Astrocyte of the spinal cord (primary cell): ENCODE results near the gene ZMAT2.
A peak's percentile ranks its signal among the peaks of the same experiment; 100 is the strongest.
"Not testable (repeated sequence)": the region's sequence is repeated elsewhere in the genome, so short reads cannot be mapped to it uniquely, and the experiment has no call there.

Source experiments
- DNase-seq: peaks from one replicate; pipeline ENCODE4 v3.0.0; 2011; ENCODE audit warnings: low read depth, low spot score
- H3K4me3 ChIP-seq: 2 replicates; pipeline ENCODE4 v1.5.1; 2011; ENCODE audit warnings: low read depth, mild to moderate bottlenecking, low read length, moderate library complexity
- CTCF ChIP-seq: IDR thresholded peaks from 2 replicates; pipeline ENCODE4 v1.5.1; 2012; ENCODE audit warnings: low read depth, mild to moderate bottlenecking, low read length, inconsistent platforms
- in situ Hi-C: cut with HindIII; loops from 2 replicates; pipeline ENCODE4 v1.10.0; 2017; ENCODE audit warnings: low sequenced_read_pairs

The ZMAT2 gene

DNA sequence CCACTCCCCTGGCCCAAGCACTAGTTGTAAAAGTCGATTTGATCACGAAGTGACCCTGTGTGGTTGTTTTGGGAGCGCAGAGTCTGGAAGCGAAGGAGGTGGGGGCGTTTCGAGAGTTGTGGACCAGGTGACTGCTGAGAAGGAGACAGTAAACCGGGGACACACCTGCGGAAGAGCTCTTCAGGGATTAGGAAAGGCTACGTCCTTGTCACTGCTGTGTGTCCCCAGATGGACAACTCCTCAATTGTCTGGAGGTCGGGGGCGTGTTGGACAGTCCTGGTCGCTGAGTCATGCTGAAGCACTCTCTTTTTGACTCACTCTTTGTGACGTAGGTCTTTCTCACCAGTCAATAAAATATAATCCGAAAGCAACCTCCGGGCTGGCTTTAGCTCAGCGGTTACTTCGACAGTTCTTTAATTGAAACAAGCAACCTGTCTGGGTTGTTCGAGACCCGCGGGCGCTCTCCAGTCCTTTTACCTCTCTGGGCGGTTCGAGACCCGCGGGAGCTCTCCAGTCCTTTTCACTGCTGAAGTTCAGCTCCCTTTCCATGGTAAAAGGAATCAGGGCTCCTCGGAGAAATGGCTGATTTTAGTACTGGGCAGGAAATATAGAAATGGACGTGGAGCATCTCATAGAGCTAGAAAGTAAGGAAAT, 10.8 kb downstream of the ZMAT2 start:
- peak overlapping the region; percentile 51 for H3K4me3 ChIP-seq
- no peak for TF ChIP-seq CTCF
- peak; percentile 99 for DNase-seq
- in situ Hi-C loops = no loop called here

GRCh38 chr5:140711794-140712193, 11.5 kb downstream of the ZMAT2 start:
- no peak overlapping the region for H3K4me3 ChIP-seq
- in situ Hi-C loops = no loop called here
- no peak for DNase-seq
- no peak for TF ChIP-seq CTCF

GRCh38 chr5:140713562-140714094, 13.4 kb downstream of the ZMAT2 start:
- H3K4me3 ChIP-seq = no peak overlapping the region
- no peak for TF ChIP-seq CTCF
- no peak for DNase-seq
- in situ Hi-C loops = no loop called here

DNA sequence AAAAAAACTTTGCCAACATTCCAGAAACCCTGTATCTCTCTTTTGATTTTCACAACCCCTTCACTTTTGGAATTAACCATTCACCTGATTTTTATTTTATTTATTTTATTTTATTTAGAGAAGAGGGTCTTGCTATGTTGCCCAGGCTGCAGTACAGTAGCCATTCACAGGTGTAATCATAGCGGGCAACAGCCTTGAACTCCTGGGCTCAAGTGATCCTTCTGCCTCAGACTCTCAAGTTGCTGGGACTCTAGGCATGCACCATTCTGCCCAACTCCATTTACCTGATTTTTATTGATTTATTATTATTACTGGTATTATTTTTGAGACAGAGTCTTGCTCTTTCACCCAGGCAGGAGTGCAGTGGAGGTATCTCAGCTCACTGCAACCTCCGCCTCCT, 16.0 kb downstream of the ZMAT2 start:
- H3K4me3 ChIP-seq, in situ Hi-C loops: not testable (repeated sequence)

GRCh38 chr5:140718266-140718592, 18.0 kb downstream of the ZMAT2 start:
- no peak for DNase-seq
- no peak for TF ChIP-seq CTCF
- in situ Hi-C loops = no loop called here
- H3K4me3 ChIP-seq = peak overlapping the region; percentile 8

More for the DNA sequence above, 16.0 kb downstream of the ZMAT2 start:
- DNase-seq = not testable (repeated sequence)

GRCh38 chr5:140720738-140721137, 20.5 kb downstream of the ZMAT2 start:
- H3K4me3 ChIP-seq, in situ Hi-C loops, DNase-seq: not testable (repeated sequence)

GRCh38 chr5:140721395-140721794, 21.1 kb downstream of the ZMAT2 start:
- in situ Hi-C loops, DNase-seq: not testable (repeated sequence)

DNA sequence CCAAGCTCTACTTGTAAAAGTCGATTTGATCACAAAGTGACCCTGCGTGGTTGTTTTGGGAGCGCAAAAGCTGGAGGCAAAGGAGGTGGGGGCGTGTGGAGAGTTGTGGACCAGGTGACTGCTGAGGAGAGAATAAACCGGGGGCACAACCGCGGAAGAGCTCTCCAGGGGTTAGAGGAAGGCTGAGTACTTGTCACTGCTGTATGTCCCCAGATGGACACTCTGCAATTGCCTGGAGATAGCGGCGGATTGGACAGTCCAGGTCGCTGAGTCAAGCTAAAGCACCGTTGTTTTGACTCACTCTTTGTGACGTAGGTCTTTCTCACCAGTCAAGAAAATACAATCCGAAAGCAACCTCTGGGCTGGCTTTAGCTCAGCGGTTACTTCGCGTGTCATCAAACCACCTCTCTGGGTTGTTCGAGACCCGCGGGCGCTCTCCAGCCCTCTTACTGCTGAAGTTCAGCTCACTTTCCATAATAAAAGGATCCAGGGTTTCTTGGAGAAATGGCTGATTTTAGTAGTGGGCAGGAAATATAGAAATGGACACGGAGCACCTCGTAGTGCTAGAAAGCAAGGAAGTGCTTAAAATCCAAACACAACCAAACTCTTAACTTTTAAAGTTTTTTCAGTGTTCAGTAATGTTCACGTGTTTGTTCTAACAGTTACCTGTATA, 25.7 kb downstream of the ZMAT2 start:
- H3K4me3 ChIP-seq = peak overlapping the region; percentile 54
- DNase-seq = peak; percentile 96
- TF ChIP-seq CTCF = no peak
- in situ Hi-C loops = no loop called here

More at GRCh38 chr5:140721395-140721794, 21.1 kb downstream of the ZMAT2 start:
- H3K4me3 ChIP-seq = not testable (repeated sequence)
